A549 (cell line): ENCODE results near the gene RHCG. TPM values are rescaled to one million over a fixed set of nuclear protein-coding genes. Genes with fewer than 3 reads are reported as not detected.
A peak's percentile ranks its signal among the peaks of the same experiment; 100 is the strongest.

Experiments
- ATAC-seq, 2 experiments: fragments of 200-7000 bp in 1 of 2; fragments of >200 bp in 1 of 2; cut with Nextera tagmentation in 1 of 2; cut with Tn5 transposase in 1 of 2; 3 replicates each; pipeline versions ENCODE4 v1.8.0 to v1.9.1; 2018 to 2020; ENCODE audit warnings: mild to moderate bottlenecking in 1 of 2, moderate library complexity in 1 of 2
- CTCF ChIA-PET: fragments of 300-600 bp; sonication (Branson Sonifier 250); formaldehyde crosslinking; extraction: SDS; loops from one replicate; lab custom pipeline; 2021; ENCODE audit warnings: antibody characterized with exemption, inconsistent platforms; lab: Yijun Ruan, JAX
- POLR2A ChIA-PET: fragments of 350-600 bp; formaldehyde crosslinking; extraction: SDS; loops from one replicate; lab custom pipeline; 2021; ENCODE audit warnings: antibody characterized with exemption, inconsistent platforms; lab: Yijun Ruan, JAX
- DNase-seq, 2 experiments: peaks; one replicate each; pipeline versions ENCODE4 v3.0.0 to v3.0.0-alpha.2; 2011 to 2016; ENCODE audit warnings: low read depth in 1 of 2, low spot score in 1 of 2
- FAIRE-seq: peaks from 2 replicates; lab custom pipeline; 2011; peaks lifted over from hg19 to GRCh38; lab: Jason Lieb, UNC
- H3K27ac ChIP-seq, 2 experiments: fragments of >200 bp; sonication (Bioruptor Twin); formaldehyde crosslinking; 3 replicates each; pipeline ENCODE4 v1.5.1; 2016 to 2017
- H3K4me1 ChIP-seq: fragments of >200 bp; sonication (Bioruptor Twin); formaldehyde crosslinking; 3 replicates; pipeline ENCODE4 v1.6.1; 2016
- H3K4me2 ChIP-seq: fragments of >200 bp; sonication (Bioruptor Twin); formaldehyde crosslinking; 3 replicates; pipeline ENCODE4 v1.6.1; 2016
- H3K4me3 ChIP-seq: fragments of >200 bp; sonication (Bioruptor Twin); formaldehyde crosslinking; 3 replicates; pipeline ENCODE4 v1.5.1; 2016
- H3K9me3 ChIP-seq: fragments of >200 bp; sonication (Bioruptor Twin); formaldehyde crosslinking; 3 replicates; pipeline ENCODE4 v1.6.1; 2016
- CBX8 ChIP-seq: fragments of 200-600 bp; sonication (generic); IDR thresholded peaks from 2 replicates; pipeline ENCODE4 v1.6.1; 2016
- CEBPB ChIP-seq, 2 experiments: fragments of >200 bp in 1 of 2; sonication (Bioruptor Twin) in 1 of 2; formaldehyde crosslinking in 1 of 2; IDR thresholded peaks; 2 replicates each; pipeline ENCODE4 v1.6.1; 2012 to 2016
- CHD4 ChIP-seq: fragments of 200-600 bp; sonication (generic); IDR thresholded peaks from 2 replicates; pipeline ENCODE4 v1.6.1; 2016; ENCODE audit warnings: antibody characterized with exemption, mild to moderate bottlenecking, borderline replicate concordance
- EHMT2 ChIP-seq: fragments of 200-600 bp; sonication (generic); IDR thresholded peaks from 2 replicates; pipeline ENCODE4 v1.6.1; 2016; ENCODE audit warnings: antibody characterized with exemption, low read depth, mild to moderate bottlenecking, moderate library complexity
- EP300 ChIP-seq, 2 experiments: fragments of >200 bp; sonication (Bioruptor Twin); formaldehyde crosslinking; IDR thresholded peaks; 2 replicates in 1 of 2; 3 replicates in 1 of 2; pipeline ENCODE4 v1.6.1; 2016 to 2017
- ESRRA ChIP-seq: fragments of 150-350 bp; IDR thresholded peaks from 2 replicates; pipeline ENCODE4 v1.6.1; 2014; ENCODE audit warnings: mild to moderate bottlenecking, low read length, borderline replicate concordance
- FOSL2 ChIP-seq, 2 experiments: fragments of 450-650 bp in 1 of 2; fragments of >200 bp in 1 of 2; sonication (Bioruptor Twin) in 1 of 2; formaldehyde crosslinking; IDR thresholded peaks; 2 replicates each; pipeline versions ENCODE4 v1.5.0 to v1.6.1; 2016 to 2020; ENCODE audit warnings: mild to moderate bottlenecking in 1 of 2, moderate library complexity in 1 of 2
- HOXB5 ChIP-seq: fragments of 250-450 bp; sonication (Bioruptor Pico); IDR thresholded peaks from 2 replicates; pipeline ENCODE4 v1.5.0; 2020; ENCODE audit warnings: mild to moderate bottlenecking, moderate library complexity
- JUN ChIP-seq, 2 experiments: fragments of >200 bp; sonication (Bioruptor Twin); formaldehyde crosslinking; IDR thresholded peaks; 2 replicates in 1 of 2; 3 replicates in 1 of 2; pipeline ENCODE4 v1.6.1; 2016 to 2017
- KDM1A ChIP-seq: fragments of 200-600 bp; sonication (generic); IDR thresholded peaks from 2 replicates; pipeline ENCODE4 v1.6.1; 2016; ENCODE audit warnings: low read depth, mild to moderate bottlenecking
- KDM5A ChIP-seq: fragments of 200-600 bp; sonication (generic); IDR thresholded peaks from 2 replicates; pipeline ENCODE4 v1.6.1; 2016; ENCODE audit warnings: antibody characterized with exemption, mild to moderate bottlenecking
- NFE2L2 ChIP-seq: fragments of 150-350 bp; conservative IDR thresholded peaks from 2 replicates; pipeline ENCODE4 v1.6.1; 2014; ENCODE audit warnings: low read length
- NPAS2 ChIP-seq: fragments of 250-450 bp; sonication (Bioruptor Pico); IDR thresholded peaks from 2 replicates; pipeline ENCODE4 v1.8.0; 2022; ENCODE audit warnings: mild to moderate bottlenecking, moderate library complexity, borderline replicate concordance
- POLR2A ChIP-seq: IDR thresholded peaks from 2 replicates; pipeline ENCODE4 v1.6.1; 2012; ENCODE audit warnings: mild to moderate bottlenecking, low read length
- RARB ChIP-seq: fragments of 250-450 bp; sonication (Bioruptor Pico); IDR thresholded peaks from 2 replicates; pipeline ENCODE4 v1.8.0; 2021; ENCODE audit warnings: mild to moderate bottlenecking, moderate library complexity
- RFX5 ChIP-seq: fragments of 450-650 bp; IDR thresholded peaks from 2 replicates; pipeline ENCODE4 v1.7.1; 2014; ENCODE audit warnings: antibody characterized with exemption, mild to moderate bottlenecking, moderate library complexity
- SREBF2 ChIP-seq: fragments of 450-650 bp; IDR thresholded peaks from 2 replicates; pipeline ENCODE4 v1.6.1; 2014; ENCODE audit warnings: mild to moderate bottlenecking, moderate library complexity
- TFCP2L1 ChIP-seq: fragments of 250-450 bp; sonication (Bioruptor Pico); IDR thresholded peaks from 2 replicates; pipeline ENCODE4 v1.5.0; 2021; ENCODE audit warnings: mild to moderate bottlenecking
- WGBS: methylation state at CpG from one replicate; pipeline ENCODE4 v1.1.6; 2017; ENCODE audit errors: missing lambda C conversion rate; 5-methylcytosine and 5-hydroxymethylcytosine counted together
- polyA plus RNA-seq, 4 experiments: library from polyadenylated mRNA; depleted of rRNA in 3 of 4; stranded (reverse); fragments of >200 nt; fragmentation: RNase III in 1 of 4; extraction: RNeasy Plus Mini Kit Qiagen cat#74134 plus additional on column Dnase treatment in 1 of 4; gene quantifications; 2 replicates in 3 of 4; 3 replicates in 1 of 4; pipeline ENCODE4 v1.2.3, GENCODE V29; 2011 to 2017
- TF ChIP-seq, protein P1 (sequence below): fragments of >200 bp; sonication (Bioruptor Twin); formaldehyde crosslinking; IDR thresholded peaks from 2 replicates; pipeline ENCODE4 v1.6.1; 2016
- TF ChIP-seq, protein P2 (sequence below): fragments of 200-600 bp; sonication (generic); IDR thresholded peaks from 2 replicates; pipeline ENCODE4 v1.6.1; 2016; ENCODE audit warnings: antibody characterized with exemption, mild to moderate bottlenecking, moderate library complexity
- TF ChIP-seq, protein P3 (sequence below): fragments of 450-650 bp; IDR thresholded peaks from 2 replicates; pipeline ENCODE4 v1.6.1; 2014; ENCODE audit warnings: antibody characterized with exemption

RHCG gene
- polyA plus RNA-seq, 2 of the 4 experiments (the other 2 are of a cell fraction): 3.6 to 11.0 TPM

DNA sequence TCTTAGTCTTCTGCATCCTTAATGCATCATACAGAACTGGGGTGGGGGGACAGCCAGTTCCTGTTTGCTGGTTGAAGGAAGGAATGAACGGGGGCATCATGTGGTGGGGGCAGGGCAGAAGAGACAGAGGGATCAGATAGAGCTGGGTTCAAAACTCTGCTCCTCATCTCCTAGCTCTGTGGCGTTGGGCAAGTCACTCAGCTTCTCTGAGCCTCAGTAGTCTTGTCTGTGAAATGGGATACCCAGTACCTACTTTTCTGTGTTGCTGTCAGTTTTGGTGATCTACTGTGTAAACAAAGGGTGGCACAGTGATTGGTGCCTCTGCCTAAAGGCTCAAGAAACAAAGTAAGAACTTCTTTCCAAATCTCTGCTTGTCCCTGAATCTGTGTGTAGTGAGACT, 36.3 kb downstream of the RHCG start:
- 32% methylated on average over 2 of the region's 2 CpGs for WGBS
- DNase-seq: no peak
- no peaks in the 10 kb centered on the region for H3K9me3 ChIP-seq
- no peak overlapping the region for H3K4me2 ChIP-seq
- ATAC-seq: no peak
- peak; percentile 62; the same call in 1 of the 2 replicates for TF ChIP-seq KDM1A
- TF ChIP-seq, protein P1, sequence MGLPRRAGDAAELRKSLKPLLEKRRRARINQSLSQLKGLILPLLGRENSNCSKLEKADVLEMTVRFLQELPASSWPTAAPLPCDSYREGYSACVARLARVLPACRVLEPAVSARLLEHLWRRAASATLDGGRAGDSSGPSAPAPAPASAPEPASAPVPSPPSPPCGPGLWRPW: no peak
- FAIRE-seq: no peak
- H3K27ac ChIP-seq: no peak overlapping the region
- no peak overlapping the region for H3K4me3 ChIP-seq
- ChIA-PET CTCF (interaction anchor here (0.8 to 6.7 kb wide), 7 partner anchors 13 to 102 kb away, joined by 3 to 43 read pairs (median 10); no protein-coding TSS in a partner anchor), POLR2A (no interaction called here)
- H3K4me1 ChIP-seq: peaks cover 11% of the 10 kb centered on the region; the same call in 2 of the 3 replicates

DNA sequence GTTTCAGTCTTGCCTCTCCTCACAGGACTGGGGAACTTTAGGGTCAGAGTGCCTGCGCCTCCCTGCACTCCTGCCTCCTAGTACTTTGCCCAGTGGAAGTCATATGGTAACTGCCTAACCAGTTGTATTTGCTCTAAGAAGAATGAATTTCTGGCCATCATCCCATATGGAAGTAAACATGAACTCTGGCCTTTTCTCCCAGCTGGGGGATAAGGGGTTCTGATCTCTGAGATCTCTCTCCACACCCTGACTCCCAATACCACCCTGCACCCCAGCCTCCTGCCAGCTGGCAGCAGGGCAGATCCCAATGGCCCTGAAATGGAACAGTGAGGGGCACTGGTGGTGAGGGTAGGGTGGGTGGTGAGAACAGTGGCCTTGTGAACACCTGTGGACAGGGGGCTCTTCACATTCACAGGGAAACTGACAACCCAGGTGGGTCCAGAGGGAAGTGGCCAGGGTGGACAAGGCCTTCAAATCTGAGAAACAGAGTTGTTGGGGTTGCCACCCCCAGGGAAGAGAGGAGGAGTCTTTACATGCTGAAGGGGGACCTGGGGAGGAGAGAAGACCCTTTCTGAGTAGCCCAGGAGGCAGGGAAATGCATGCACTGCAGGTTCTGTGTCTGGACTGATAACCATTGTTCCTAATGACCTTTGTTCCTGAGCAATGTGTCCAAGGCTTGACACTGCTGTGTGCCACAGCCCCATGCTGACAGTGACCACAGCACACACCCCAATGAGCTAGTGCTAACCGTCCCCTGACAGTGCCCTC, 36.9 kb downstream of the RHCG start:
- no peak for TF ChIP-seq FOSL2 (IDR thresholded peaks at IDR 0.05)
- no peak for TF ChIP-seq FOSL2 (CRISPR knock-in tag; IDR thresholded peaks at IDR 0.05)
- no peak for TF ChIP-seq RARB (CRISPR knock-in tag)
- no peak for TF ChIP-seq SREBF2
- TF ChIP-seq HOXB5 (CRISPR knock-in tag): no peak
- TF ChIP-seq, protein P2, sequence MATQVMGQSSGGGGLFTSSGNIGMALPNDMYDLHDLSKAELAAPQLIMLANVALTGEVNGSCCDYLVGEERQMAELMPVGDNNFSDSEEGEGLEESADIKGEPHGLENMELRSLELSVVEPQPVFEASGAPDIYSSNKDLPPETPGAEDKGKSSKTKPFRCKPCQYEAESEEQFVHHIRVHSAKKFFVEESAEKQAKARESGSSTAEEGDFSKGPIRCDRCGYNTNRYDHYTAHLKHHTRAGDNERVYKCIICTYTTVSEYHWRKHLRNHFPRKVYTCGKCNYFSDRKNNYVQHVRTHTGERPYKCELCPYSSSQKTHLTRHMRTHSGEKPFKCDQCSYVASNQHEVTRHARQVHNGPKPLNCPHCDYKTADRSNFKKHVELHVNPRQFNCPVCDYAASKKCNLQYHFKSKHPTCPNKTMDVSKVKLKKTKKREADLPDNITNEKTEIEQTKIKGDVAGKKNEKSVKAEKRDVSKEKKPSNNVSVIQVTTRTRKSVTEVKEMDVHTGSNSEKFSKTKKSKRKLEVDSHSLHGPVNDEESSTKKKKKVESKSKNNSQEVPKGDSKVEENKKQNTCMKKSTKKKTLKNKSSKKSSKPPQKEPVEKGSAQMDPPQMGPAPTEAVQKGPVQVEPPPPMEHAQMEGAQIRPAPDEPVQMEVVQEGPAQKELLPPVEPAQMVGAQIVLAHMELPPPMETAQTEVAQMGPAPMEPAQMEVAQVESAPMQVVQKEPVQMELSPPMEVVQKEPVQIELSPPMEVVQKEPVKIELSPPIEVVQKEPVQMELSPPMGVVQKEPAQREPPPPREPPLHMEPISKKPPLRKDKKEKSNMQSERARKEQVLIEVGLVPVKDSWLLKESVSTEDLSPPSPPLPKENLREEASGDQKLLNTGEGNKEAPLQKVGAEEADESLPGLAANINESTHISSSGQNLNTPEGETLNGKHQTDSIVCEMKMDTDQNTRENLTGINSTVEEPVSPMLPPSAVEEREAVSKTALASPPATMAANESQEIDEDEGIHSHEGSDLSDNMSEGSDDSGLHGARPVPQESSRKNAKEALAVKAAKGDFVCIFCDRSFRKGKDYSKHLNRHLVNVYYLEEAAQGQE: no peak
- TF ChIP-seq CEBPB (IDR thresholded peaks at IDR 0.05): no peak
- TF ChIP-seq KDM5A: no peak
- peaks cover 11% of the 10 kb centered on the region; the same call in 2 of the 3 replicates for H3K4me1 ChIP-seq
- DNase-seq (no peak), FAIRE-seq (no peak), ATAC-seq (peak; percentile 11 to 16; a peak in 3 of 6 replicates)
- H3K27ac ChIP-seq: no peak overlapping the region
- CTCF ChIA-PET: interaction anchor here (0.8 to 6.7 kb wide), 9 partner anchors 13 to 801 kb away, joined by 3 to 43 read pairs (median 4); no protein-coding TSS in a partner anchor
- no peak overlapping the region for H3K4me2 ChIP-seq
- WGBS: 39% methylated on average over 2 of the region's 2 CpGs
- POLR2A ChIA-PET: no interaction called here
- no peak overlapping the region for H3K4me3 ChIP-seq
- no peaks in the 10 kb centered on the region for H3K9me3 ChIP-seq

DNA sequence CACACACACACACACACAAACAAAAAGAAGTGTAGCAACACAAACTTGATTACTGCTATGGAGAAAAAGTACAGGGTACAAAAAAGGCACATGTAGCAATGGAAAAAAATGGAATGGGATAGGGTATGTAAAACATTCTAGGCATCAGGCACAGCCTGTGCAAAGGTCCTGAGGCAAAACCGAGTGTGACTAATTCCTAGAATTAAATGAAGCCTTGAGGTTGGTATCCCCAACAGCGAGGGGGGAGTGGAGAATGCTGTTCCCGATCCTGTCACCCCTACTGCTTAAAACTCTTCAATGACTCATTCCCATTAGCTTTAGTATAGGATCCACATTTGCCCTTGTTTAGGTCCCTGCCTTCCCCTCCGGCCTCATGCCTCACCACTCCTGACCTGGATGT, 37.9 kb downstream of the RHCG start:
- 23% methylated on average over 4 of the region's 4 CpGs for WGBS
- peaks cover 11% of the 10 kb centered on the region; the same call in 2 of the 3 replicates for H3K4me1 ChIP-seq

More for the DNA sequence above, 37.9 kb downstream of the RHCG start:
- TF ChIP-seq RFX5 (no peak), NFE2L2 (no peak), EHMT2 (no peak), FOSL2 (IDR thresholded peaks at IDR 0.05) (no peak), FOSL2 (CRISPR knock-in tag; IDR thresholded peaks at IDR 0.05) (no peak), POLR2A (no peak), CBX8 (no peak), CHD4 (no peak), NPAS2 (CRISPR knock-in tag) (no peak), ESRRA (no peak), TFCP2L1 (CRISPR knock-in tag) (no peak), EP300 (IDR thresholded peaks at IDR 0.05) (no peak), JUN (IDR thresholded peaks at IDR 0.05) (no peak)
- TF ChIP-seq, protein P3, sequence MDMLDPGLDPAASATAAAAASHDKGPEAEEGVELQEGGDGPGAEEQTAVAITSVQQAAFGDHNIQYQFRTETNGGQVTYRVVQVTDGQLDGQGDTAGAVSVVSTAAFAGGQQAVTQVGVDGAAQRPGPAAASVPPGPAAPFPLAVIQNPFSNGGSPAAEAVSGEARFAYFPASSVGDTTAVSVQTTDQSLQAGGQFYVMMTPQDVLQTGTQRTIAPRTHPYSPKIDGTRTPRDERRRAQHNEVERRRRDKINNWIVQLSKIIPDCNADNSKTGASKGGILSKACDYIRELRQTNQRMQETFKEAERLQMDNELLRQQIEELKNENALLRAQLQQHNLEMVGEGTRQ: no peak
- ChIA-PET CTCF (interaction anchor here (0.9 to 6.7 kb wide), 9 partner anchors 8 to 800 kb away, joined by 3 to 43 read pairs (median 4); no protein-coding TSS in a partner anchor), POLR2A (no interaction called here)
- Histone ChIP-seq H3K4me2 (no peak overlapping the region), H3K9me3 (no peaks in the 10 kb centered on the region), H3K4me3 (no peak overlapping the region), H3K27ac (no peak overlapping the region)
- DNase-seq (no peak), FAIRE-seq (no peak), ATAC-seq (no peak)
